CD4-positive, alpha-beta T cell treated with Interleukin-17A for 1 hour (primary cell): ENCODE results near the gene UBE2M.
"Not testable (repeated sequence)": the region's sequence is repeated elsewhere in the genome, so short reads cannot be mapped to it uniquely, and the experiment has no call there.

ENCODE experiments used
- DNase-seq: peaks from one replicate; pipeline ENCODE4 v3.0.0-alpha.2; 2020

The UBE2M gene

DNA sequence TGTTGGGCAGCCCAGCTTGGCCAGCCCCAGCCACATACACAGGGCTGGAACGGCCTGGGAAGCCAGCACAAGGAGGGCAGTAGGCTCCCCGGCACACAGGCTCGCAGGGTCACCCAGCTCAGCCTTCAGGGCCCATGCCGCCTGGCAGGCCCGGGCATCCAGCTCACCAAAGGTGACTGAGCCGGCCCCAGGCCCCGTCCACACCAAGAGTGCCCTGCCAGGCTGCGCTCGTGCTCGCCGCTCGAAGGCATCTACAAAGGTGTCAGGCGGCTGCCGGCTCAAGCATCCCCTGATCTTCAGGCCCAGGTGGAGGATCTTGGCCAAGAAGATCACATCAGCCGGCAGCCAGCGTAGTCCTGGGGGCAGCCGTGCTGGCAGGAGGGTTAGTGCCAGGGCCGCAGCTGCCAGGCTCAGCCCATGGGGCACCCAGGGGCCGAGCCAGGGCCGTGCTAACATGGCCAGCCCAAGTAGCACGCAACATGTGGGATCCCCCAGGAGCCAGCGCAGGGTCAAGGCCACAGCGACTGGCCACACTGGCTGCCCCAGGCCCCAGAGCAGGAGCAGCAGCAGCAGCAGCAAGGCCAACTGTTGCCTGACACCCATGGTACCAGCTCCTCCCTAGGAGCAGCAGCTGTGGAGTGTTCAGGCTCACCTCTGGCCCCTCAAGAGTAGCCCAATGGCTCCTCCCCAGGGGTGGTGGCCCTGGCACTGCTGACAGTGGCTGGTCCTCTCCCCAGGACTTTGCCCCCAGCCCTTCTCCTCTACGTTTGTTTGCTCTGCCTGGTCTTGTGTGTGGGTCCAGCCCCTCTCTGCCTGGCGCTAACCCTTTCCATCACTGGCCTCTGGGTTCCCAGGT is 46.8 kb downstream of the UBE2M start, which contains the start of gene SLC27A5:
SLC27A5 (minus strand) TSS at position 640 of the 856 bp plus-strand sequence; CDS start at position 603, 37 bp downstream.
- DNase-seq = no peak

DNA sequence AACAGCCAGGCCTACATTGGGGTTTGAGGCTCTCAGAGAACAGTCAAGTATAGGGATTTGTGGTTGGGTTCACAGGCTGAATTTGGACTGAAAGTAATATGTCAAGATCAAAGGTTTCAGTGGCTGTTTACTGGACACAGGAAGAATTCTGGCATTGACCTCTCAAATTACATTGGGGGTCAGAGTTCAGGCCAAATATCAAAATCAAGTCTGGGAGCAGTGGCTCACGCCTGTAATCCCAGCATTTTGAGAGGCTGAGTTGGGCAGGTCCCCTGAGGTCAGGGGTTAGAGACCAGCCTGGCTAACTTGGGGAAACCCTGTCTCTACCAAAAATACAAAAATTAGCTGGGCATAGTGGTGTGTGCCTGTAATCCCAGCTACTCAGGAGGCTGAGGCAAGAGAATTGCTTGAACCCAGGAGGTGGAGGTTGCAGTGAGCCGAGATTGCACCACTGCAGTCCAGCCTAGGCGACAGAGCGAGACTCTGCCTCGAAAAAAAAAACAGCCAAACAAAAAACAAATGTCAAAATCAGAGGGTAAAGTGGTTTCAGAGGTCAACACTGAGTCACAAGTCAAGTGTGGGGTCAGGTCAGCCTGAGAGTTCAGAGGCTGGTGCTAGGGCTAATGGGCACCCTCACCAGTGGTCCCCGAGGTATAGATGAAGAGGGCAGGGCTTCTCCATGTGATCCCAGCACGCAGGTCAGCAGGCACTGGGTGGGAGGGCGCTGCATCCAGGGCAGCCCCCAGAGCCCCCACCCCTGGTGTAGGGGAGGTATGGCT is 48.1 kb downstream of the UBE2M start:
- no peak for DNase-seq

DNA sequence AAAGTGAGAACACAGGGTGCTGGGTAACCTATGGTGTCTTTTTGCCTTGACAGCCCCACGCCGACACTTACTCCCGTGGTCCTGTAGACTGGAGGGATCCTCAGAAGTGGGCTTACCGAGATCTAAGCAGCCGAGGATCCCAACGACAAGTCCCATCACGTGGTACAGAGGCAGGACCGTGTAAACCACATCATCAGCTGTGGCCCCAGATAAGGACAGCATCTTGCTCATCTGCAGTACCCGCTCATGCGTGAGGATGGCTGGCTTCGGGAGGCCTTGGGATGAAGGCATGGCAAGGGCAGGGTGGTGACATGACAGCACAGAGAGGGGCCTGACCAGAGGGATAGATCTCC is 48.7 kb downstream of the UBE2M start:
- no peak for DNase-seq

DNA sequence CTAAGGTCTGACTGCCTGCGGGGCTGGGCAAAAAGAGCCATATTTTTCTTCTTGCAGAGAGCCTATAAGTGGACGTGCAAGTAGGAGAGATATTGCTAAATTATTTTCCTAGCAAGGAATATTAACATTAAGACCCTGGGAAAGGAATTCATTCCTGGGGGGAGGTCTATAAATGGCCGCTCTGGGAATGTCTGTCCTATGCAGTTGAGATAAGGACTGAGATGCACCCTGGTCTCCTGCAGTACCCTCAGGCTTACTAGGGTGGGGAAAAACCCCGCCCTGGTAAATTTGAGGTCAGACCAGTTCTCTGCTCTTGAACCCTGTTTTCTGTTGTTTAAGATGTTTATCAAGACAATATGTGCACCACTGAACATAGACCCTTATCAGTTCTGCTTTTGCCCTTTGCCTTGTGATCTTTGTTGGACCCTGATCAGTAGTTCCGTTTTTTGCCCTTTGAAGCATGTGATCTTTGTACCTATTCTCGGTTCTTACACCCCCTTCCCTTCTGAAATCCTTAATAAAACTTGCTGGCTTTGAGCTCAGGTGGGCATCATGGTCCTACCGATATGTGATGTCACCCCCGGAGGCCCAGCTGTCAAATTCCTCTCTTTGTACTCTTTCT is 50.7 kb downstream of the UBE2M start:
- not testable (repeated sequence) for DNase-seq
